ENCODE results near the gene MOB3B.

Gene MOB3B

DNA sequence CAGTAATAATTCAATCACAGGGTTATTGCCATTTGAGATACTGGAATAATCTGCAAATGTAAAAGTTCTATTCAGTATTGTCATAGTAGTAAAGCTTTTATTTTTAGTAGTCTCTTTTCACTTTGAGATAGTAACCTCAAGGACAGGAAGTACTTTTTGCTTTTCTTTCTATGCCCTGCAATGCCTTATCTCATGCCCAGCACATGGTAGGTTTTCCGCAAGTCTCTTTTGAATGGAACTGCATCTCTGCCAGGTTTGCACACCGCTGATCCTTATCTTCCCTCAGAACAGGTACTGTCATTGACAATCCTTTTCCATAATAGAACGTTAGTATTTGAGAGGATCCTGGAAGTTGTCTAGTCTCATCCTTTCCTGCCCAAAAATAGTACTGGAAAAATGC is 97.3 kb downstream of the MOB3B start:
- Histone ChIP-seq H3K4me3 (ENCODE audit: low read depth in 1 of 2, low read length in 1 of 2) (no peak overlapping the region), H3K27me3 (no peaks in the 10 kb centered on the region), H3K4me1 (ENCODE audit: control insufficient read depth in 1 of 2, insufficient read depth in 1 of 2, low read depth in 1 of 2, low read length in 1 of 2) (no peaks in the 10 kb centered on the region), H3K36me3 (no peaks in the 10 kb centered on the region), H3K9me3 (no peaks in the 10 kb centered on the region), H3K27ac (no peak overlapping the region)
- TF ChIP-seq, protein P1, sequence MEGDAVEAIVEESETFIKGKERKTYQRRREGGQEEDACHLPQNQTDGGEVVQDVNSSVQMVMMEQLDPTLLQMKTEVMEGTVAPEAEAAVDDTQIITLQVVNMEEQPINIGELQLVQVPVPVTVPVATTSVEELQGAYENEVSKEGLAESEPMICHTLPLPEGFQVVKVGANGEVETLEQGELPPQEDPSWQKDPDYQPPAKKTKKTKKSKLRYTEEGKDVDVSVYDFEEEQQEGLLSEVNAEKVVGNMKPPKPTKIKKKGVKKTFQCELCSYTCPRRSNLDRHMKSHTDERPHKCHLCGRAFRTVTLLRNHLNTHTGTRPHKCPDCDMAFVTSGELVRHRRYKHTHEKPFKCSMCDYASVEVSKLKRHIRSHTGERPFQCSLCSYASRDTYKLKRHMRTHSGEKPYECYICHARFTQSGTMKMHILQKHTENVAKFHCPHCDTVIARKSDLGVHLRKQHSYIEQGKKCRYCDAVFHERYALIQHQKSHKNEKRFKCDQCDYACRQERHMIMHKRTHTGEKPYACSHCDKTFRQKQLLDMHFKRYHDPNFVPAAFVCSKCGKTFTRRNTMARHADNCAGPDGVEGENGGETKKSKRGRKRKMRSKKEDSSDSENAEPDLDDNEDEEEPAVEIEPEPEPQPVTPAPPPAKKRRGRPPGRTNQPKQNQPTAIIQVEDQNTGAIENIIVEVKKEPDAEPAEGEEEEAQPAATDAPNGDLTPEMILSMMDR (IDR thresholded peaks at IDR 0.05), result no peak

DNA sequence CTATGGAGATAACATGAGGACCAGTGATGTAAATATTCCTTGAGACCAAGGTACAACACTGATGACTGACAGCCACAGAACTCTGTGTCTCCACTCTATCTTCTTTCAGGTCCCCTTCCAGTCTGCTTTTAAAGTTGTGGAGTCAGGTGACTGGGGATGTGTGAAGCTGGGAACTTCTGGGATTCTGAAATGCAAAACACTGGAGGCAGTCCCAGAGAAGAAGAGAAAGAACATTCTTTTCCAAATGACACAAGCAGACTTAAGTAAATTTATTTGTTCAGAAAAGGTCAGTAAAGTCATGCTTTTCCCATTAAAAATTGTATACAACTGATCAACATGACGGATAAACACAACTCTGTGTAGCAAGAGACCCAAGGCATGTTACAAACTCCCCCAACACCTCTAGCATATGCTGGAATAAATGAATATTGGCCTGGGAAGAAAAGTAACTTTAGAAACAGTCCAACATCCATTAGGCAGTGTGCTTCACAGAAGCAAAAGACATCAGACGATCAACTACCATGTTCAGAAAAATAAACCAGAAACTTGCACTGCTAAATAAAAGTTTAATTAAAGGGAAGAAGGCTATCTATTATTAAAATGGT is 98.0 kb downstream of the MOB3B start:
- H3K4me1 ChIP-seq (ENCODE audit: control insufficient read depth in 1 of 2, insufficient read depth in 1 of 2, low read depth in 1 of 2, low read length in 1 of 2), result no peaks in the 10 kb centered on the region

DNA sequence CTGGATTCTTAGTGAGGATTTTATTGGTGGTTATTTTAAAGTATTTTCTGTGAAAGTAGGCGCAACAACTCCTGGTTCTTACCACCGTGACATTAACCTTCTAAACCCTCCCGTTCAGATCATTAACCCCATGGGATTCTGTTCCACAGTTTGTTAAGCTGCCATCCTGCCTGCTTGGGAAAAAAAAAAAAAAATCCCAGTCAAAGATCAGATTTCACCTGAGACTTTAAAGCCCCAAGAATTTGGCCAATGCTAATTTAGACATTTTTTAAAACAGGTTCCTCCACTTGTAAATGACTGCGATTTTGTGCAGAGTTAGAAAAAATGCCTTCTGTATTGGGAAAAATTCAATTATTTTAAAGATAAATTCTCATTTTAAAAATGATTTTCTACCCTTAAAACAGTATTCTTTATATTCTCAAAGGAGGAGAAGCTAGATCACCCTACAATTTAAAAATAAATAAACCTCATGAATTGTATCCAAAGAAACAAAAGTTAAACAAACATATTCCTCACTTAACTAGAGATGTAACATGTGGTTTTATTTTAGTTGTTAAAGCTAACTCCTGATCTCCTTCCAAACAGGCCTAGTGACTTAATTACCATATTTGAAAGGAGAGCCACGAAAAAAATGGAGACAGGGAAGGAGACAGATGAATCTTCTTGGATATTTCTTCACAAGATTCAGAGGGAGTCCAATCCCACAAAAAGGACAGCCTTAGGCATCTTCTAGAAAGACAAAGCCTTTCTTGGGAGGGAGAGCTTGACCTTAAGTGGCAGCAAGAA is 98.7 kb downstream of the MOB3B start:
- TF ChIP-seq, protein P1 (IDR thresholded peaks at IDR 0.05), result no peak
- Histone ChIP-seq H3K4me3 (ENCODE audit: low read depth in 1 of 2, low read length in 1 of 2) (no peak overlapping the region), H3K27me3 (no peaks in the 10 kb centered on the region), H3K27ac (no peak overlapping the region), H3K36me3 (no peaks in the 10 kb centered on the region), H3K4me1 (ENCODE audit: control insufficient read depth in 1 of 2, insufficient read depth in 1 of 2, low read depth in 1 of 2, low read length in 1 of 2) (no peaks in the 10 kb centered on the region), H3K9me3 (no peaks in the 10 kb centered on the region)

More for the DNA sequence above, 98.0 kb downstream of the MOB3B start:
- Histone ChIP-seq H3K36me3 (no peaks in the 10 kb centered on the region), H3K27ac (no peak overlapping the region), H3K4me3 (ENCODE audit: low read depth in 1 of 2, low read length in 1 of 2) (no peak overlapping the region), H3K9me3 (no peaks in the 10 kb centered on the region), H3K27me3 (no peaks in the 10 kb centered on the region)
- TF ChIP-seq, protein P1 (IDR thresholded peaks at IDR 0.05), result no peak

DNA sequence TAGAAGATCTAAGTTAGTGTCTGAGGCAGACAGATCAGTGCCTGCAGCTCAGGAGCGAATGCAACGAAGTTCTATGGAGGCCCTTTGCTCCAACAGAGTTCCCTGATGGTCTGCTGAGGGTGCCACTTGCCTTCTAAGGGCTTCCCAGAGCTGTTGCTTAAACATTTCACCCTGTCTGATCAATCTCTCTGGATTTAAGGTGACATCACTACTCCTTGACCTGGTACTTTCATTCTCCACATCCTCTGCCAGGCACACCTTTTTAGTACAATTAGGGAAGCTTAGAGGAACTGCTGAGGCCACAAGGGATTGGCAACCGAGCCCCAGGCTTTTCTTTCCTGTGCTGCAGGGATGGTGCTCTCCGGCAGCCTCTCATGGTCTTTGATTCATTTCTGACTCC is 99.7 kb downstream of the MOB3B start:
- no peaks in the 10 kb centered on the region for H3K36me3 ChIP-seq
- no peaks in the 10 kb centered on the region for H3K27me3 ChIP-seq
- H3K4me1 ChIP-seq (ENCODE audit: control insufficient read depth in 1 of 2, insufficient read depth in 1 of 2, low read depth in 1 of 2, low read length in 1 of 2), result no peaks in the 10 kb centered on the region
- H3K27ac ChIP-seq, result no peak overlapping the region
- no peaks in the 10 kb centered on the region for H3K9me3 ChIP-seq
- no peak overlapping the region for H3K4me3 ChIP-seq (ENCODE audit: low read depth in 1 of 2, low read length in 1 of 2)
- TF ChIP-seq, protein P1 (IDR thresholded peaks at IDR 0.05), result no peak

DNA sequence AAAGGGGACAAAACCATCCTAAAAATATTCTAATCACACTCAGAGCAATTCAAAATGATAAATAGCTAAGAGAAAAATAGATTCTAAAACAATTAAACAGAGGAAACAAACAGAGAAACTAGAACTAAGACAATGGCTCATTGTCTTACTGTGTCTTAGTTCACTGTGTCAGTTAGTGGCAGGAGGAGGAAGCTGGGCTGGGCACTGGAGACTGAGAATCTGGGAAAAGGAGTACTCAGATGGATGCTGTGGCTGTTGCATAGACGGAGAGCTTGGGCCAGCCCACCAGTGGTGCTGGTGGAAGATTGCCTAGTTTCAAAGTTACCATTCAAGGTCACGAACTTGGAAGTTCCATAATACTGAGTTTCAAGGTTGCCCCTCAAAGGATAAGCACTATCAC is 100.2 kb downstream of the MOB3B start:
- H3K4me1 ChIP-seq (ENCODE audit: control insufficient read depth in 1 of 2, insufficient read depth in 1 of 2, low read depth in 1 of 2, low read length in 1 of 2), result no peaks in the 10 kb centered on the region
- H3K4me3 ChIP-seq (ENCODE audit: low read depth in 1 of 2, low read length in 1 of 2), result no peak overlapping the region
- no peak overlapping the region for H3K27ac ChIP-seq
- no peaks in the 10 kb centered on the region for H3K36me3 ChIP-seq
- TF ChIP-seq, protein P1 (IDR thresholded peaks at IDR 0.05), result no peak
- no peaks in the 10 kb centered on the region for H3K27me3 ChIP-seq
- no peaks in the 10 kb centered on the region for H3K9me3 ChIP-seq
